ENCODE results near the gene RPUSD4. TPM values are rescaled to one million over a fixed set of nuclear protein-coding genes. Genes with fewer than 3 reads are reported as not detected.

RPUSD4 gene
- total and polyA plus RNA-seq, 9 of the 15 experiments (the other 6 are each of a cell fraction or from before 2014, with no cell fraction given), result 27.4 to 56.2 (median 44.6) TPM

DNA sequence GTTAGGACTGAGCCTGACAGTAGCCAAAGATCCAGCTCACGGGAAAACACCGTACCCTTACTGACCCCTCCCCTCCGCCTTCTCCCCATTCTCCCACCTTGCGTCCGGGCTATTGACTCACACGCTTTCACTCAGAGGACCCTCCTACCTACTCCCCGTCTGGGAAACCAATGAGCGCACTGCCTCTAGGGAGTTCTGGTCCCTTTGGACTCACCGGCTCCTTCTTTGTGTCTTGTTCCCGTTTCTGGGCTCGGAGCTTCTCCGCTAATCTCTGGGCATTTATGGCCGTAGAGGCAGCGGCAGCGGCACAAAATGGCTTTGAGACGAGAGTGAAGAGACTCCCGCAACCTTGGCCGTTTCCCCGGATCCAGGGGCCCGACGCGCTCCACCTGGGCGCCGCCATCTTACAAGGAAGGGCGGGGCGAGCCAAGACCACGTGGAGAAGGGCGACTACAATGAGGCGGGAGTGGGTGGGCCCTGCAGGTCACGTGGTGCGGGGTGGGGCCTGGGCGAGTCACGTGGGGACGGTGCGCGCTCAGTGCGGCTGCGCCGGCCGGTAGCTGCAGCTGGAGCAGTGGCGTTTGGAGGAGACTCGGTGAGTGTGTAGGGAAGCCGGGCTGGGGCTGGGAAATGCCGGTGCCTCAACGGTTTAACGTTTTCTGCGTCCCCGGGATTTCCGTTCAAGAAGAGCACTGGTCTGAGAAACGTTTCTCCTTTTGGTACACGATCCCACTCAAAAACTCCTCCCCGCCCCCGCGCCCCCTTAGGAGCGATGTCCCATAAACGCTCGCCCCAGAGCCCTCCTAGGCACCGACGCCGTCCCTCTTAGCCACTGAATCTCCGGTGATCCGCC, at the start of gene RPUSD4, which contains the start of gene FAM118B (continued):
- TF ChIP-seq, protein P1, sequence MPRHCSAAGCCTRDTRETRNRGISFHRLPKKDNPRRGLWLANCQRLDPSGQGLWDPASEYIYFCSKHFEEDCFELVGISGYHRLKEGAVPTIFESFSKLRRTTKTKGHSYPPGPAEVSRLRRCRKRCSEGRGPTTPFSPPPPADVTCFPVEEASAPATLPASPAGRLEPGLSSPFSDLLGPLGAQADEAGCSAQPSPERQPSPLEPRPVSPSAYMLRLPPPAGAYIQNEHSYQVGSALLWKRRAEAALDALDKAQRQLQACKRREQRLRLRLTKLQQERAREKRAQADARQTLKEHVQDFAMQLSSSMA (CRISPR knock-in tag; IDR thresholded peaks at IDR 0.05), result no peak
- TF ChIP-seq ZNF184 (CRISPR knock-in tag; IDR thresholded peaks at IDR 0.05), result no peak
- no peak for TF ChIP-seq ZFP30 (CRISPR knock-in tag; IDR thresholded peaks at IDR 0.05; ENCODE audit: borderline replicate concordance)
- no peak for TF ChIP-seq GATAD2A (IDR thresholded peaks at IDR 0.05)
- TF ChIP-seq HDAC1 (IDR thresholded peaks at IDR 0.05), result peak; percentile 45 to 99; a peak in 3 of 4 replicates
- TF ChIP-seq CHD1 (IDR thresholded peaks at IDR 0.05; ENCODE audit: low read length), result no peak
- no peak for TF ChIP-seq ZNF696 (CRISPR knock-in tag; conservative IDR thresholded peaks at IDR 0.05)
- TF ChIP-seq, protein P2, sequence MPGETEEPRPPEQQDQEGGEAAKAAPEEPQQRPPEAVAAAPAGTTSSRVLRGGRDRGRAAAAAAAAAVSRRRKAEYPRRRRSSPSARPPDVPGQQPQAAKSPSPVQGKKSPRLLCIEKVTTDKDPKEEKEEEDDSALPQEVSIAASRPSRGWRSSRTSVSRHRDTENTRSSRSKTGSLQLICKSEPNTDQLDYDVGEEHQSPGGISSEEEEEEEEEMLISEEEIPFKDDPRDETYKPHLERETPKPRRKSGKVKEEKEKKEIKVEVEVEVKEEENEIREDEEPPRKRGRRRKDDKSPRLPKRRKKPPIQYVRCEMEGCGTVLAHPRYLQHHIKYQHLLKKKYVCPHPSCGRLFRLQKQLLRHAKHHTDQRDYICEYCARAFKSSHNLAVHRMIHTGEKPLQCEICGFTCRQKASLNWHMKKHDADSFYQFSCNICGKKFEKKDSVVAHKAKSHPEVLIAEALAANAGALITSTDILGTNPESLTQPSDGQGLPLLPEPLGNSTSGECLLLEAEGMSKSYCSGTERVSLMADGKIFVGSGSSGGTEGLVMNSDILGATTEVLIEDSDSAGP (CRISPR knock-in tag; IDR thresholded peaks at IDR 0.05), result no peak
- no peak for TF ChIP-seq MAFG (tag; conservative IDR thresholded peaks at IDR 0.05)
- TF ChIP-seq NCOA1 (IDR thresholded peaks at IDR 0.05; ENCODE audit: low read depth), result no peak
- no peak for TF ChIP-seq RBM22 (IDR thresholded peaks at IDR 0.05; ENCODE audit: low read depth, low read length, poor library complexity, severe bottlenecking)
- TF ChIP-seq, protein P3, sequence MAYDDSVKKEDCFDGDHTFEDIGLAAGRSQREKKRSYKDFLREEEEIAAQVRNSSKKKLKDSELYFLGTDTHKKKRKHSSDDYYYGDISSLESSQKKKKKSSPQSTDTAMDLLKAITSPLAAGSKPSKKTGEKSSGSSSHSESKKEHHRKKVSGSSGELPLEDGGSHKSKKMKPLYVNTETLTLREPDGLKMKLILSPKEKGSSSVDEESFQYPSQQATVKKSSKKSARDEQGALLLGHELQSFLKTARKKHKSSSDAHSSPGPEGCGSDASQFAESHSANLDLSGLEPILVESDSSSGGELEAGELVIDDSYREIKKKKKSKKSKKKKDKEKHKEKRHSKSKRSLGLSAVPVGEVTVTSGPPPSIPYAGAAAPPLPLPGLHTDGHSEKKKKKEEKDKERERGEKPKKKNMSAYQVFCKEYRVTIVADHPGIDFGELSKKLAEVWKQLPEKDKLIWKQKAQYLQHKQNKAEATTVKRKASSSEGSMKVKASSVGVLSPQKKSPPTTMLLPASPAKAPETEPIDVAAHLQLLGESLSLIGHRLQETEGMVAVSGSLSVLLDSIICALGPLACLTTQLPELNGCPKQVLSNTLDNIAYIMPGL (CRISPR knock-in tag; IDR thresholded peaks at IDR 0.05), result no peak
- no peak for TF ChIP-seq NCOA4 (IDR thresholded peaks at IDR 0.05; ENCODE audit: partially characterized antibody)
- TF ChIP-seq HOXB6 (CRISPR knock-in tag; IDR thresholded peaks at IDR 0.05; ENCODE audit: borderline replicate concordance), result no peak
- no peak for TF ChIP-seq ZNF551 (CRISPR knock-in tag; IDR thresholded peaks at IDR 0.05)
- no peak for TF ChIP-seq ZC3H11A (IDR thresholded peaks at IDR 0.05; ENCODE audit: low read depth, low read length)
- TF ChIP-seq, protein P4, sequence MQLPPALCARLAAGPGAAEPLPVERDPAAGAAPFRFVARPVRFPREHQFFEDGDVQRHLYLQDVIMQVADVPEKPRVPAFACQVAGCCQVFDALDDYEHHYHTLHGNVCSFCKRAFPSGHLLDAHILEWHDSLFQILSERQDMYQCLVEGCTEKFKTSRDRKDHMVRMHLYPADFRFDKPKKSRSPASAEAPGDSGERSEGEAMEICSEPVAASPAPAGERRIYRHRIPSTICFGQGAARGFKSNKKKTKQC (CRISPR knock-in tag; IDR thresholded peaks at IDR 0.05), result no peak
- no peak for TF ChIP-seq RBM14 (IDR thresholded peaks at IDR 0.05; ENCODE audit: borderline replicate concordance, insufficient read depth, low read depth, low read length)
- no peak for TF ChIP-seq CHD4 (IDR thresholded peaks at IDR 0.05; ENCODE audit: insufficient read depth, insufficient replicate concordance, low read depth, low read length, poor library complexity, severe bottlenecking)
- no peak for TF ChIP-seq ZNF133 (CRISPR knock-in tag; IDR thresholded peaks at IDR 0.05)
- TF ChIP-seq DNMT1 (IDR thresholded peaks at IDR 0.05), result no peak
- no peak for TF ChIP-seq NFE2 (IDR thresholded peaks at IDR 0.05; ENCODE audit: low read depth)
- no peak for TF ChIP-seq HINFP (tag; conservative IDR thresholded peaks at IDR 0.05; ENCODE audit: low read depth)

All from K562 (cell line).